Adipocyte (in vitro differentiated cells): Measurements from ENCODE around the gene CHST15.
A peak's percentile ranks its signal among the peaks of the same experiment; 100 is the strongest.

ENCODE experiments used
- DNase-seq: peaks from one replicate; pipeline ENCODE4 v3.0.0-alpha.2; 2015; ENCODE audit warnings: low read depth
- H3K27me3 ChIP-seq: replicated peaks from 2 replicates; pipeline ENCODE4 v1.7.0; 2013; ENCODE audit warnings: mild to moderate bottlenecking, low read length, moderate library complexity; ENCODE audit not compliant: control insufficient read depth, insufficient read depth
- H3K36me3 ChIP-seq: 2 replicates; pipeline ENCODE4 v1.7.0; 2013; ENCODE audit warnings: low read length, mild to moderate bottlenecking, moderate library complexity; ENCODE audit not compliant: control insufficient read depth, insufficient read depth, severe bottlenecking
- H3K4me1 ChIP-seq: 2 replicates; pipeline ENCODE4 v1.7.0; 2013; ENCODE audit warnings: mild to moderate bottlenecking, low read length, moderate library complexity; ENCODE audit not compliant: control insufficient read depth, insufficient read depth
- H3K4me3 ChIP-seq: 2 replicates; pipeline ENCODE4 v1.7.0; 2013; ENCODE audit warnings: mild to moderate bottlenecking, low read length, moderate library complexity
- H3K9ac ChIP-seq: 2 replicates; pipeline ENCODE4 v1.7.0; 2013; ENCODE audit warnings: mild to moderate bottlenecking, low read length, moderate library complexity
- H3K9me3 ChIP-seq: 2 replicates; pipeline ENCODE4 v1.7.0; 2013; ENCODE audit warnings: mild to moderate bottlenecking, low read length, moderate library complexity; ENCODE audit not compliant: control insufficient read depth

CHST15 gene

GRCh38 chr10:124047427-124048152, 45.8 kb downstream of the CHST15 start:
- no peak for DNase-seq
- no peak overlapping the region for H3K4me3 ChIP-seq
- no peak overlapping the region for H3K9ac ChIP-seq
- H3K27me3 ChIP-seq, result no peaks in the 10 kb centered on the region
- H3K9me3 ChIP-seq, result no peaks in the 10 kb centered on the region
- H3K4me1 ChIP-seq, result no peaks in the 10 kb centered on the region
- no peaks in the 10 kb centered on the region for H3K36me3 ChIP-seq

GRCh38 chr10:124045801-124046355, 47.5 kb downstream of the CHST15 start:
- Histone ChIP-seq H3K9ac (no peak overlapping the region), H3K27me3 (no peaks in the 10 kb centered on the region), H3K4me1 (peaks cover 7% of the 10 kb centered on the region), H3K4me3 (no peak overlapping the region), H3K9me3 (no peaks in the 10 kb centered on the region), H3K36me3 (no peaks in the 10 kb centered on the region)
- no peak for DNase-seq

- no peak for DNase-seq
- no peaks in the 10 kb centered on the region for H3K9me3 ChIP-seq
- no peaks in the 10 kb centered on the region for H3K36me3 ChIP-seq
- H3K9ac ChIP-seq, result no peak overlapping the region
- peaks cover 10% of the 10 kb centered on the region for H3K4me1 ChIP-seq
- no peaks in the 10 kb centered on the region for H3K27me3 ChIP-seq
- no peak overlapping the region for H3K4me3 ChIP-seq
Measured at GRCh38 chr10:124045276-124045675, 48.1 kb downstream of the CHST15 start.

- no peak overlapping the region for H3K9ac ChIP-seq
- no peak for DNase-seq
Measured at GRCh38 chr10:124044143-124044862, 49.1 kb downstream of the CHST15 start.

GRCh38 chr10:124043310-124044142, 49.9 kb downstream of the CHST15 start:
- Histone ChIP-seq H3K9ac (no peak overlapping the region), H3K36me3 (peaks cover 7% of the 10 kb centered on the region), H3K4me3 (no peak overlapping the region), H3K27me3 (no peaks in the 10 kb centered on the region), H3K4me1 (peaks cover 10% of the 10 kb centered on the region), H3K9me3 (no peaks in the 10 kb centered on the region)
- no peak for DNase-seq

More at GRCh38 chr10:124044143-124044862, 49.1 kb downstream of the CHST15 start:
- H3K9me3 ChIP-seq, result no peaks in the 10 kb centered on the region
- H3K4me1 ChIP-seq, result peaks cover 10% of the 10 kb centered on the region
- H3K36me3 ChIP-seq, result peaks cover 7% of the 10 kb centered on the region
- no peaks in the 10 kb centered on the region for H3K27me3 ChIP-seq
- no peak overlapping the region for H3K4me3 ChIP-seq

GRCh38 chr10:124042656-124043309, 50.6 kb downstream of the CHST15 start:
- H3K36me3 ChIP-seq, result peaks cover 7% of the 10 kb centered on the region
- H3K9me3 ChIP-seq, result no peaks in the 10 kb centered on the region
- H3K4me3 ChIP-seq, result no peak overlapping the region
- H3K27me3 ChIP-seq, result no peaks in the 10 kb centered on the region
- peaks cover 10% of the 10 kb centered on the region for H3K4me1 ChIP-seq
- DNase-seq, result no peak
- H3K9ac ChIP-seq, result no peak overlapping the region

GRCh38 chr10:124041675-124042445, 51.5 kb downstream of the CHST15 start:
- Histone ChIP-seq H3K27me3 (no peaks in the 10 kb centered on the region), H3K9me3 (no peaks in the 10 kb centered on the region), H3K9ac (no peak overlapping the region), H3K36me3 (peaks cover 8% of the 10 kb centered on the region), H3K4me3 (no peak overlapping the region), H3K4me1 (peaks cover 10% of the 10 kb centered on the region)
- peak; percentile 12 for DNase-seq

GRCh38 chr10:124040451-124041188, 52.8 kb downstream of the CHST15 start:
- no peaks in the 10 kb centered on the region for H3K27me3 ChIP-seq
- no peak for DNase-seq

GRCh38 chr10:124039483-124040013, 53.9 kb downstream of the CHST15 start:
- H3K9me3 ChIP-seq, result no peaks in the 10 kb centered on the region
- H3K27me3 ChIP-seq, result no peaks in the 10 kb centered on the region
- H3K9ac ChIP-seq, result no peak overlapping the region
- H3K36me3 ChIP-seq, result peaks cover 12% of the 10 kb centered on the region
- peaks cover 10% of the 10 kb centered on the region for H3K4me1 ChIP-seq
- no peak for DNase-seq
- no peak overlapping the region for H3K4me3 ChIP-seq

More at GRCh38 chr10:124040451-124041188, 52.8 kb downstream of the CHST15 start:
- H3K9ac ChIP-seq, result no peak overlapping the region
- no peak overlapping the region for H3K4me3 ChIP-seq
- no peaks in the 10 kb centered on the region for H3K9me3 ChIP-seq
- H3K4me1 ChIP-seq, result peaks cover 10% of the 10 kb centered on the region
- H3K36me3 ChIP-seq, result peaks cover 12% of the 10 kb centered on the region
